GM19238 (cell line): ENCODE results near the gene VMAC.

Experiments
- DNase-seq: peaks from one replicate; pipeline ENCODE4 v3.0.0; 2011; ENCODE audit warnings: low spot score; ENCODE audit not compliant: insufficient read length

Gene VMAC

GRCh38 chr19:5951338-5951861 lies 46.7 kb downstream of the VMAC start:
- DNase-seq: peak; percentile 66

DNA sequence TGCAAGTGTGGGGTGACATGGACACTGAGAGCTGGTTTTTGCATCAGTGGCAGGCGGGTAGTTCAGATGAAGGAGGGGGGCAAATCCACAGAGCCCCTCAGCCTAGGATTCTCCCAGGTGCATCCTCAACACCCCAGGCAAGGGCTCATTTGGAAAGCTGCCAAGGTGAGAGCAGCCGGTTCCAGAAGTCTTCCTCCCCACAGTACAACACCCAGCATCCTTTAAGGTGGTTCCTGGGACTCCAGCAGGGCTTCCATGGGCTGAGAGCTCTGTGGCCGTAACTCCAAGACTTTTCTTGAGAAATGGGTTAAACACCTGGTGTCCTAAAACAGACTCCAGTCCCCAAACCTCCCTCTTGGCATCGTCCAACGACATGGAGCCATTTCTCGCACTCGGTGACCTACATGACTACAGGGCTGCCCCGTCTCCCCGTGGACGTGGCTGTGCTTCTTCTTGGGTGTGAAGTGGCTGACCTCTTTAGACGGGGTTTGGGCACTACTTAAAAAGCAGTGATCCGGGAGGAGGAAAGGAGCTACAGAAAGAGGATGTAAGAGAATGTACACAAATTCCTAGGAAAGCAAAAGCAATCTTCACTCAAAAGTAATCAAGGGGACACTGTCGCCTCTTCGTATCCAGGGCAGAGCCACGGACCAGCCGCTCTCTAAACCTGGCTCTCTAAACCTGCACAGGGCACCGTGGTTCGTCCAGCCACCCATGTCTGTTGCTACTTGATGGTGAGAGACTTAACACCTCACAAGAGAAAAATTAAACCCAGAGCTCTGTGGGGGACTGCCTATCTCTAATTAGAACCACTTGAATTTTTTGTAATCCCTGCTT lies 47.7 kb downstream of the VMAC start:
- DNase-seq: no peak

GRCh38 chr19:5953030-5953589 lies 48.4 kb downstream of the VMAC start:
- DNase-seq: no peak

DNA sequence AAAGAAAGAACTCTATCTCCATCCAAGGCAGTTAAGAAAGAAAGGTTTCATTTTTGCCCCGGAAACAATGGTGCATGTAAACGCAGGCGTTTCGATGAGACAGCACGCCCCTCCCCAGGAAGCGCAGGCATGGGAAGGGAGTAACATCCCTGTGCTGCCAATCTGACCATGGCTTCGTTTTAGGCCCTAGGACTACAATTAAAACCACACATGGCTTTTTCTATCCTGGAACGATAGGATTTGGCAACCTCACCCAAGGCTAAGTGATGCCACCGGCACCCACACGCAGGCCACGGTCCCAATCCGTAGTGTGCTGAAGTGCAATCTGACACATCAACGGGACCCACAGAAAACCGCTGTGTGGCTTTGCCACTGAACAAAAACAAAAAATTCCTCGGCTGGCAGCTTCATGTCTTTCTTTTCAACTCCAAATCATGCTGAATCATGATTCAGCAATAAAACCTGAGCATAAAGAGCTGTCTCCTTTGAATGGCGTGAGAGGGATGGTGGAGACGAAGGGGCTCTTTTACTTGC lies 49.1 kb downstream of the VMAC start:
- DNase-seq: no peak

DNA sequence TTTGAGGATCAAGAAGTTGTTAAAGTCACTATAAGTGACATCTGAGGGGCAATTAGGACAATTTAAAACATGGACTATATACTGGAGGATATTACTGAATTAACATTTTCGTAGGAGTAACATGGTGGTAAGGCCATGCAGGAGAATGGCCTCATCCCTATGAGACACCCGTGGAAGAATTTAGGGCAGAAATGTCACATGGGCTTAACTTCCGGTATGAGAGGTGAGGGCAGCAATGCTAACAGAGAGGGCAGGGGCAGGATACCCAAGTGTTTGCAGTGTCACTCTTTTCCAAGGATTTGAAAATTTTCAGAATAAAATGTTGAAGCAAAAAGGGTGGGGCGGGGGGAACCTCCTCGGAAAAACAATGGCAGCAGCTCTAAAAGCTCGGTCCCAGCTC lies 49.6 kb downstream of the VMAC start:
- no peak for DNase-seq

- DNase-seq: no peak
These were observed 50.9 kb downstream of the VMAC start for GRCh38 chr19:5955636-5955935.

GRCh38 chr19:5956323-5956722 lies 51.7 kb downstream of the VMAC start:
- DNase-seq: no peak

- DNase-seq: no peak
These were observed 52.1 kb downstream of the VMAC start for GRCh38 chr19:5956728-5957127.

DNA sequence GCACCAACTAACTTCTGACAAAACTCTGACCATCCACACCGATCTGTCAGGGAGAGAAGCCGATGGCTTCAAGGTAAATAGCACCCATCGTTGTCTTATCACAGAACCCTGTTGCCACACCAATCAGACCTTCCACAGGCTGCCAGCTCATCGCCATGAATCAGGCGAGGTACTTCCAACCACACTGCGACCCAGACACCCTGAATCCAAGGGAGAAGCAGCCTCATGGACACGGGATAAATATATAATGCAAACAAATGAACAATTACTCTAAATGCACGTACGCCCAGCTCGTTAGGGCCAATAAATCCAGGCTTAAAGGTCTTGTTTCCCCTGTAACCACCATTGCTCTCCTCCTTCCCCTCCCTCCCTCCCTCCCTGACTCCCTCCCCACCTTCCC lies 52.5 kb downstream of the VMAC start:
- DNase-seq: no peak

DNA sequence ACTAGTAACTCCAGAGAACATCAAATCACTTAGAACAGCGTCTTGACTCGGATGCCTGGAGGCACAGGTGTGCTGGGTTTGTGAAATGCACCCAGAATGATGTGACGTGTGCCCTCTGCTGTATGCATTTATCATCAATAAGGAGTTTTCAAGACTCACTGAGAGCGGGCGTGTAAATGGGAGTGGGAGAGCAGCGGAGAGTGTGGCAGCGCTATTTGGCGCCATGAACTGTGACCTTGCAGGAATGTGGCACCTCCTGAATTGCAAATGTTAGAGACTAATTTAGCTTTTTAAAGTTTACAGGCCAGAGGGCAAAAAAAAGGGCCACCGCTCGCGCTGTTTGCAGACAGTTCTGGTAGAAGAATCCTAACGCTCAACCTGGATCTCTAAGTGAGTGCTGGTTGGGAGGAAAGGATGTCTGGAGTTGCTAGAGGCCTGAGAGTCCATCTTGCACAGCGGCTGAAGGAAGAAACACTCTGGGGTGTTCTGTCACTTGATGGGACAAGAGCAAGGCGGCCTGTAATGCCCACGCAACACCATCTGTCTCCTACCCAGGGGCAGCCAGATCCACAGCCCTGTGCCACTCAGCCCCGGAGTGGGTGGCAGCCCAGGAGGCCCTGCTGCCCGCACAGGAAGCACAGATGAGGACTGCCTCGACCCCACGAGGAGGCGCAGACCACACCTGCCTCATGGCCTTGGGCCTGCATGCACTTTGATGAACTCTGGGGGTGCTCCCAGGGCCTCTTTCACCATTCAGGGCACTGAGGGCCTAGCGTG lies 53.6 kb downstream of the VMAC start:
- DNase-seq: no peak

- DNase-seq: no peak
These were observed 54.1 kb downstream of the VMAC start for GRCh38 chr19:5958851-5959122.

DNA sequence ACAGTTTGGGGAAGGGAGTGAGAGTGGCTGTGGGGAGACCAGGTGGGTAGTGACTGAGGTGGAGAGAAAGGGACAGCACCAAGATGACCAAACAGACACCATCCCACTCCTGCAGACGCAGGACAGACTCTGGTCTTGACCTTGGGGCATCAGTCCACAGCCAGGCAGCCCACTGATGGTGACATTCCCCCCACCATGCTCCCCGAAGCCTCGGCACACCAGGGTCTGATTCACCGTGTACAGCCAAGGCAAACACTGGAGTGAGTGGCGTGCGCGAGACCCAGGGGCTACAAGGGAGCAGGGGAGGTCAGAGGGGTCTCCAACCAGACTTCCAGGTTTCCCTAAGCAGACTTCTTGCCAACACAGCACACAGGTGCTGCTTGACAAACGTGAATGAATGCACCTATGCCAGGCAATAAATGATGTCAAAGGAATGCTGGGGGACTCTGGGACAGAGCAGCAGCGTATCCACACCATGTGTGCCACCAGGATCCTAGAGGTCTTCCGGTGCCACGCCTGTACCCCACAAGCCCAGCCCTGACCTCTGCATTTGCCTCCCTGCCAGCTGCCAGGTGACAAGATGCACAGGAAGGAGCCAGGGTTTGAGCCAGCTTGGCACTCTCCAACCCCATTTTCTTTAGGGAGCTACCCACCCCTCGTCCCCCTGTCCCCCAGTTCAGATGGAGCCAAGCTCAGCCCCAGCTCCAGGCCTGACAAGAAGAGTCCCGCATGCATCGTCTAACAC lies 54.8 kb downstream of the VMAC start:
- no peak for DNase-seq
